GM12801 (cell line): Measurements from ENCODE around the gene LIMK1.

Experiments
- TF ChIP-seq, protein P1 (sequence below): IDR thresholded peaks from one replicate; pipeline ENCODE4 v1.5.1; 2011; ENCODE audit warnings: control low read depth; ENCODE audit not compliant: insufficient read length; ENCODE audit errors: extremely low read depth

Gene LIMK1

GRCh38 chr7:74078461-74078860 is 5.1 kb upstream of the LIMK1 start:
- TF ChIP-seq, protein P1, sequence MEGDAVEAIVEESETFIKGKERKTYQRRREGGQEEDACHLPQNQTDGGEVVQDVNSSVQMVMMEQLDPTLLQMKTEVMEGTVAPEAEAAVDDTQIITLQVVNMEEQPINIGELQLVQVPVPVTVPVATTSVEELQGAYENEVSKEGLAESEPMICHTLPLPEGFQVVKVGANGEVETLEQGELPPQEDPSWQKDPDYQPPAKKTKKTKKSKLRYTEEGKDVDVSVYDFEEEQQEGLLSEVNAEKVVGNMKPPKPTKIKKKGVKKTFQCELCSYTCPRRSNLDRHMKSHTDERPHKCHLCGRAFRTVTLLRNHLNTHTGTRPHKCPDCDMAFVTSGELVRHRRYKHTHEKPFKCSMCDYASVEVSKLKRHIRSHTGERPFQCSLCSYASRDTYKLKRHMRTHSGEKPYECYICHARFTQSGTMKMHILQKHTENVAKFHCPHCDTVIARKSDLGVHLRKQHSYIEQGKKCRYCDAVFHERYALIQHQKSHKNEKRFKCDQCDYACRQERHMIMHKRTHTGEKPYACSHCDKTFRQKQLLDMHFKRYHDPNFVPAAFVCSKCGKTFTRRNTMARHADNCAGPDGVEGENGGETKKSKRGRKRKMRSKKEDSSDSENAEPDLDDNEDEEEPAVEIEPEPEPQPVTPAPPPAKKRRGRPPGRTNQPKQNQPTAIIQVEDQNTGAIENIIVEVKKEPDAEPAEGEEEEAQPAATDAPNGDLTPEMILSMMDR: no peak

GRCh38 chr7:74082770-74083116 is 861 bp upstream of the LIMK1 start:
- TF ChIP-seq, protein P1: no peak

- TF ChIP-seq, protein P1: no peak
Observed at GRCh38 chr7:74083928-74084721, 521 bp downstream of the LIMK1 start.

- TF ChIP-seq, protein P1: no peak
Observed at GRCh38 chr7:74084722-74085578, 1.3 kb downstream of the LIMK1 start.

DNA sequence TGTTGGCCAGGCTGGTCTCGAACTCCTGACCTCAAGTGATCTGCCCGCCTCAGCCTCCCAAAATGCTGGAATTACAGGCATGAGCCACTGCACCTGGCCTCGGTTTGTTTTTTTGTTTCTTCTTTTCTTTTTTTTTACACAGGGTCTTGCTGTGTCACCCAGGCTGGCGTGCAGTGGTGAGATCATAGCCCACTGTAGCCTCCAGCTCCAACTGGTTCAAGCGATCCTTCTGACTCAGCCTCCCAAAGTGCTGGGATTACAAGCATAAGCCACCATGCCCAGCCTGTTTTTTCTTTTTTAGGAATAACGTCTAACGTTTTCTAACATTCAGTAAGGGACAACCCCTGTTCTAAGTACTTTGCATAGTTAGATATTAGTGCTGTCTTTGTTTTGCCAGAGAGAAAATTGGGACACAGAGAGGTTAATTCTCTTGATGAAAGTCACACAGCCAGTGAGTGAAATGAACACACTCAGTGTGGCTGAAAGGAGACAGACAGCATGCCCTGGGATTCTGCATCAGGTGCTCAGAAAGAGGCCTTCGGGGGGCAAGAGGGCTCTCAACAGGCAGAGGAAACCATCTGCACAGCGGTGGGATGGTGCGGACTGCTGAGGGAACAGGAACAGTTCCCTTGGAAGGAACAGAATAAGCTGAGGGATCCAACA is 4.3 kb downstream of the LIMK1 start:
- TF ChIP-seq, protein P1: no peak

GRCh38 chr7:74092321-74092963 is 8.8 kb downstream of the LIMK1 start:
- TF ChIP-seq, protein P1: no peak
